Mucosa of rectum (tissue), 2 donors: ENCODE results near the gene HPCAL1.

Experiments
- H3K27ac ChIP-seq, 2 donors: one replicate each; pipeline ENCODE4 v1.7.0; 2013; ENCODE audit warnings: inconsistent platforms in 2 of 2, low read depth in 2 of 2, low read length in 2 of 2
- H3K27me3 ChIP-seq, 2 donors: one replicate each; pipeline ENCODE4 v1.7.0; 2013; ENCODE audit warnings: low read length in 2 of 2; ENCODE audit not compliant: control insufficient read depth in 2 of 2, insufficient read depth in 2 of 2
- H3K36me3 ChIP-seq, 2 donors: one replicate each; pipeline ENCODE4 v1.7.0; 2013; ENCODE audit warnings: low read length in 2 of 2; ENCODE audit not compliant: control insufficient read depth in 2 of 2, insufficient read depth in 2 of 2
- H3K4me1 ChIP-seq, 2 donors: one replicate each; pipeline ENCODE4 v1.7.0; 2013; ENCODE audit warnings: low read length in 2 of 2, mild to moderate bottlenecking in 1 of 2; ENCODE audit not compliant: control insufficient read depth in 2 of 2, insufficient read depth in 2 of 2
- H3K4me3 ChIP-seq, 2 donors: one replicate each; pipeline ENCODE4 v1.7.0; 2013; ENCODE audit warnings: low read length in 2 of 2
- H3K9ac ChIP-seq, 2 donors: one replicate each; pipeline ENCODE4 v1.7.0; 2013; ENCODE audit warnings: low read length in 2 of 2, low read depth in 1 of 2, mild to moderate bottlenecking in 1 of 2
- H3K9me3 ChIP-seq, 2 donors: one replicate each; pipeline ENCODE4 v1.7.0; 2013; ENCODE audit warnings: low read length in 2 of 2; ENCODE audit not compliant: control insufficient read depth in 2 of 2
- donor health status: healthy.
- donor health status: Normal muscosa, but diverticular disease.

Gene HPCAL1

DNA sequence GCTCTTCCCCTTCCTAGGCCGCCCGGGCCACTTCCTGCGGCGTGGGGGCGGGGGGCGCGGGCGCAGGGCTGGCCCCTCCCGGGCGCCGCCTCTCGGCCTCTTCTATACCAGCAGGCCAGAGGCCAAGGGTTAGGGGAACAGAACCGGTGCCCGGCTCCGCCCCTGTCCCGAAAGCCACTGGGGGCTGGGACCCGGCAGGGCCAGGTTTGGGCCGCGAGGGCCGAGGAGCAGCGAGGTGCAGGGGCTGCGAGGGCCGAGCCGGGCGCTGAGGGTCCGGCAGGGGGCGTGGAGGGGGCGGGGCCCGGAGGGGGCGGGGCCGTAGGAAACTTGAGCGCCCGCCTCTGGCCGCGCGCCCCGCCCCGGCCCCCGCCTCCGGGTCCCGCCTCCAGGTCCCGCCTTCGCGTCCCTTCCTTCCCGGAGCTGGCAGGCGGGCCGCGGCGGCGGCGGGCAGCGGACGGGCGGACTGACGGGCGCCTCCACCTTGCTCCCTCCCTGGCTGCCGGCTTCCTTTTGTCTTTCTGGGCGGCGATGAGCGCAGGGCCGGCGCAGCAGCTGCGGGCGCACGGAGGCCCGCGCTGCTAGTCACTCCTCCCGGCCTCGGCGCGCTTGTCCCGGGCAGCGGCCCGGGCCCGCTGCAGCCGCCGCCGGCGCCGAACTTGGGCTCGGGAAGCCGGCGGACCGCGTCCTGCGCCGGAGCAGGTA, at the start of gene HPCAL1:
Gene HPCAL1, plus strand, starts transcription at position 426 of the 702 bp plus-strand sequence. CDS start 116,854 bp downstream, outside the sequence.
- H3K27ac ChIP-seq = peak within 1 kb of the TSS; percentile 86 to 87
- no peaks in the 10 kb centered on the region for H3K36me3 ChIP-seq
- no peaks in the 10 kb centered on the region for H3K27me3 ChIP-seq
- H3K9ac ChIP-seq = peak within 1 kb of the TSS; percentile 76 to 87
- H3K9me3 ChIP-seq = no peaks in the 10 kb centered on the region
- H3K4me1 ChIP-seq = peaks cover 30 to 40% of the 10 kb centered on the region in 2 donors
- peak within 1 kb of the TSS; percentile 89 to 91 for H3K4me3 ChIP-seq

GRCh38 chr2:10253596-10254372, 48.9 kb upstream of the HPCAL1 start:
- Histone ChIP-seq H3K4me3 (no peak overlapping the region), H3K27ac (no peak overlapping the region), H3K27me3 (no peaks in the 10 kb centered on the region)

DNA sequence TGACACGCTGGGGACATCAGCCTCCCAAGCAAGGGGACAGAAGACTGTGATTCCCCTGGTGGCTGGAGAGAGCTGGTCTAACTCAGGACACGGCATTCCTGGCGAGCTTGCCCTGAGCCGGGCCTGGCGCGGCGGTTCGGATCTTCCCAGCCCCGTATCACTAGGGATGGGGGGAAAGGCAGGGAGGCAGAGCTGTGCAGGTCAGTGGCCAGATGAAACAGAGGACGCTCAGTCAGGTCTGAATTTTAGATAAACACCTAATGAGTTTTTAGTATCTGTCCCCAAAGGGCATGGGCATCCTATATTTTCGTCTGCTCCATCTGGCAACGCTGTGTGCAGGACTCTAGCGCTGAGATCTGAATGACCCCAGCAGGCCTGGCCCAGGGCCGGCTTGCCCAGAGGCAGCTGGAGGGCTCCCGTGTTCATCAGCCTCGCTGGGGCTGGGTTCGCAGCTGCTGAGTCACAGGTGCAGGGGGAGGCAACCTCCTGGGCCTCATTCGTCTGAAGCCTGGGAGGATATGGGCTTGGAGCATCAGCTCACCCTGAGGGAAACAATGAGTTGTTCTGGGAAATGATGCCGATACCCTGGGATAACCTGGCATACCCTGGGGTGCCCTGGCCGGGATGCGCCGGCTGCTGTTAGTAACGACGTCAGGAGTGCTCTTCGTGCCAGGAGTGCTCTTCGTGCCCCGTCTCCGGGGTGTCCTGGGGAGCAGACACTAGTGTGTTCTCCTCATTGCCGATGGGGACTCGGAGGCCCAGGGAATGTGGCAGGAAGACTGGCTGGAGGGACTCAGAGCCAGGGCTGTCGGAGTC, 48.1 kb upstream of the HPCAL1 start:
- Histone ChIP-seq H3K9ac (no peak overlapping the region), H3K27me3 (no peaks in the 10 kb centered on the region), H3K4me3 (no peak overlapping the region), H3K27ac (no peak overlapping the region), H3K9me3 (peaks cover 5 to 8% of the 10 kb centered on the region in 2 donors), H3K4me1 (peaks cover 2 to 4% of the 10 kb centered on the region in 2 donors), H3K36me3 (no peaks in the 10 kb centered on the region)

More at GRCh38 chr2:10253596-10254372, 48.9 kb upstream of the HPCAL1 start:
- Histone ChIP-seq H3K36me3 (no peaks in the 10 kb centered on the region), H3K4me1 (no peaks in the 10 kb centered on the region), H3K9ac (no peak overlapping the region), H3K9me3 (peaks cover 5 to 8% of the 10 kb centered on the region in 2 donors)

DNA sequence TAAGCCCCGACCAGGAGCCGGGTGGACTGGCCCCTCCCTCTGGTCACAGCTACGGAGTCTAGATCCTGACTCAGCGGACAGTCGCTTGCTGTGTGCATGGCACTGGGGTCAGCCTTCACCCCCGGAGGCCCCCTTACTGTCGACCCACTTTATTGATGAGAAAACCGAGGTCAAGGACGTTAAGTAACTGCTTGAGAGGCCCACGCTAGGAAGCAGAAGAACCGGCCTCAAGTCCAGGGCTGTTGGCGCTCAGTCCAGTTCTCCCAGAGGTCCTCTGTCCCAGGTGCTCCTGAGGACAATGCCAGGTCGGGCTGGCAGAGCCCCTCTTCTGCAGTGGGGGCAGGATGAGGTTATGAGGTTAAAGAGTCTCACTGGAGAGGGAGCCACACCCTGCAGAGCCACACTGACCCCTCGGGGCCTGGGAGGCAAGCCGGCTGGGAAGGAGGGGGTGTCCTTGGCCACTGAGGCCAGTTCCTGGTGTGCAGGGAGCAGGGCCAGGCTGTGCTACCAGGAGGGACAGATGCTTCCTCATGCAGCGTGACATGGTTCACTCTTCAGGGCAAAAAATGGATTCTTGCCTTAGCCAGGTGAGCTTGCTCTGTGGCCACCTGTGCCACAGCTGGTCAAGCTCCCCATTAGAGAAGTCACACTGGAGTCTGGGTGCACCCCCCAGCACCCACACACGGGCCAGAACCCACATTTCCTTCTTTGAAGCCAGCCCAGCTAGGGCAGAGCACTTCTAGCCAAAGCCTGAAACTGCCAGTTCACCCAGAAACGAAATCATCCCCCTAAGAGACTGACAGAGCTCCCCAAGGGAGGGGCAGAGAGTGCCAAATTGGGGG, 47.3 kb upstream of the HPCAL1 start:
- H3K27me3 ChIP-seq = no peaks in the 10 kb centered on the region
- no peak overlapping the region for H3K9ac ChIP-seq
- no peaks in the 10 kb centered on the region for H3K36me3 ChIP-seq
- H3K4me1 ChIP-seq = peaks cover 8 to 10% of the 10 kb centered on the region in 2 donors
- no peak overlapping the region for H3K4me3 ChIP-seq
- no peak overlapping the region for H3K27ac ChIP-seq
- peaks cover 2 to 3% of the 10 kb centered on the region in 2 donors for H3K9me3 ChIP-seq

GRCh38 chr2:10256031-10256514, 46.6 kb upstream of the HPCAL1 start:
- H3K9ac ChIP-seq = no peak overlapping the region
- no peak overlapping the region for H3K27ac ChIP-seq
- H3K9me3 ChIP-seq = no peaks in the 10 kb centered on the region
- peaks cover 11 to 16% of the 10 kb centered on the region in 2 donors for H3K4me1 ChIP-seq
- H3K4me3 ChIP-seq = no peak overlapping the region
- no peaks in the 10 kb centered on the region for H3K27me3 ChIP-seq
- no peaks in the 10 kb centered on the region for H3K36me3 ChIP-seq

- H3K9me3 ChIP-seq = no peaks in the 10 kb centered on the region
- no peaks in the 10 kb centered on the region for H3K36me3 ChIP-seq
- no peaks in the 10 kb centered on the region for H3K27me3 ChIP-seq
- no peak overlapping the region for H3K27ac ChIP-seq
- no peak overlapping the region for H3K4me3 ChIP-seq
- H3K9ac ChIP-seq = no peak overlapping the region
- H3K4me1 ChIP-seq = peaks cover 11 to 18% of the 10 kb centered on the region in 2 donors
These were observed 46.1 kb upstream of the HPCAL1 start for GRCh38 chr2:10256515-10257031.

DNA sequence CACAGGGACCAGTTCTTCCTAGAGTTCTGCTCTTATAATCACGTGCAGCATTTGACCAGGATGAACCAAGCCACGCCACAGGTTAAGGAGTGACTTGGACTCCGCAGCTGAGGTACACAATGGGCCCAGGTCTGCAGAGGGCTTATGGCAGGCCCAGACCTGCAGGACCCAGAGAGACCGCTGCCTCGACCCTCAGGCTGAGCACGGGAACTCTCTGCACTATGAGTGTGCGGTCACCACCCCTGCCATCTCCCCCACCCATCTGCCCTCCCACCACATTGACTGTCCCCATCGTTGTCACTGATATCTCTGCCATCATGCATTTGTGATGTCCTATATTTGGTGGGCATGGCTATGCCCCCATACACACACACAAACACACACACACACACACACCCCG, 45.7 kb upstream of the HPCAL1 start:
- Histone ChIP-seq H3K36me3 (no peaks in the 10 kb centered on the region), H3K27ac (no peak overlapping the region), H3K27me3 (no peaks in the 10 kb centered on the region), H3K4me3 (no peak overlapping the region), H3K9me3 (no peaks in the 10 kb centered on the region), H3K4me1 (peaks cover 11 to 18% of the 10 kb centered on the region in 2 donors), H3K9ac (no peak overlapping the region)

DNA sequence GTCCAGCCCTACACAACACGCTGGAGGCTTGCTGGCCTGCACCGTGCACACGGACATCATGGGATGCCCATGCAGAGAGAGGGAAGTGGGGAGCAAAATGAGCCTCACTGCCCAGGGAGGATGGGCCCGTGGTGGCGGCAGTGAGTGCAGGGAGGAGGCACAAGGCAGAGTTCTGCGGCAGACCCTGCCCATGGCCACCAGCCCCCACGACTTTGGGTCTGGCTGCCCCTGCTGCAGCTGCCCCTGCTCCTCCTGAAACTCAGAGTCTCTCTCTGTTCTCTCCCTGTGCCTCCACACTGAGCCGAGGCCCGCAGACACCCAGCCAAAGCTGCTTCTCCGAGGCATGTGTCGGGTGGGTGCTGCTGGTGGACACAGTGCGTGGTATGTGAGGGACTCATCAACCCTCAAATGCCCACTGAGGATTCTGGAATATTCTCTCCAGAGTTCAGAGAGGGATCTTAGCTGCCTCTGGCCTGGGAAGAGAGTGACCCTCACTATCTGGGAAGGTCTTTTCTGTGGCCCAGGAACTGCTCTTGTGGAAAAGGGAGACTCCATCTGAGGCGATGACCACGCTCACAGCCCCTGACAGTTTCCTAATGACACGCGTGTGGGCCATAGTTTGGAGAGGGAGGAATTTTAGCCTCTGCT, 45.1 kb upstream of the HPCAL1 start:
- Histone ChIP-seq H3K9me3 (no peaks in the 10 kb centered on the region), H3K27ac (no peak overlapping the region), H3K9ac (no peak overlapping the region), H3K4me1 (peaks cover 11 to 18% of the 10 kb centered on the region in 2 donors), H3K4me3 (no peak overlapping the region), H3K36me3 (no peaks in the 10 kb centered on the region), H3K27me3 (no peaks in the 10 kb centered on the region)

DNA sequence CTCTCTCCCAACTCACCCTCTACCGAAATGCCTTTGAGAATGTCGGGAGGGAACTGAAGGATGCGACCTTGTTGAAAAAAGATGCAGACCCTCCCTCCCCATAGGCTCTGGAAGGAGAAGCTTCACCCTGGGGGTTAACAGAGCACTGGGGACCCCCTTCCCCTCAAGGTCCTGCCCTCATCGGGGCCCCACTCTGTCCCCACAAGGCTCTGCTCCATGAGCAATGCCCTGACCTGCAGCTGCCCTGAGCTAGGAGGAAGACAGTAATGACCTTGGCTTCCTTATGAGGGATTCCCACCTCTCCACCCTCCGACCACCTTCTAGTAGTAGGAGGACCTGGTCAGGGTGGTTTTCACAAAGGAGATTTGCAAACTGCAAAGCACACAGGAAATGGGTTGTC, 44.4 kb upstream of the HPCAL1 start:
- Histone ChIP-seq H3K4me3 (no peak overlapping the region), H3K27me3 (no peaks in the 10 kb centered on the region), H3K9ac (no peak overlapping the region), H3K4me1 (peaks cover 11 to 18% of the 10 kb centered on the region in 2 donors), H3K9me3 (no peaks in the 10 kb centered on the region), H3K27ac (no peak overlapping the region), H3K36me3 (no peaks in the 10 kb centered on the region)
